GM10266 (cell line): ENCODE measurements around the gene MYO5A.

Source experiments
- DNase-seq: peaks from one replicate; pipeline ENCODE4 v3.0.0; 2012; ENCODE audit errors: extremely low spot score
- CTCF ChIP-seq: IDR thresholded peaks from 2 replicates; pipeline ENCODE4 v1.5.1; 2012; ENCODE audit warnings: mild to moderate bottlenecking, low read depth; ENCODE audit not compliant: control insufficient read depth, insufficient read depth; ENCODE audit errors: missing control alignments

Gene MYO5A

GRCh38 chr15:52502608-52503007 is 26.1 kb downstream of the MYO5A start:
- DNase-seq, result no peak
- no peak for TF ChIP-seq CTCF

GRCh38 chr15:52499506-52499905 is 29.2 kb downstream of the MYO5A start:
- TF ChIP-seq CTCF, result no peak
- no peak for DNase-seq

GRCh38 chr15:52498706-52499105 is 30.0 kb downstream of the MYO5A start:
- TF ChIP-seq CTCF, result no peak
- no peak for DNase-seq

- DNase-seq, result no peak
- no peak for TF ChIP-seq CTCF
Observed at GRCh38 chr15:52496776-52497470, 31.8 kb downstream of the MYO5A start.

- DNase-seq, result no peak
- no peak for TF ChIP-seq CTCF
Observed at GRCh38 chr15:52496175-52496574, 32.5 kb downstream of the MYO5A start.

- no peak for TF ChIP-seq CTCF
- DNase-seq, result no peak
Observed at GRCh38 chr15:52495125-52495524, 33.6 kb downstream of the MYO5A start.

GRCh38 chr15:52493968-52494367 is 34.7 kb downstream of the MYO5A start:
- no peak for DNase-seq
- TF ChIP-seq CTCF, result no peak
